CD4-positive, alpha-beta memory T cell (primary cell): Measurements from ENCODE around the gene PARP6. TPM values are rescaled to one million over a fixed set of nuclear protein-coding genes. Genes with fewer than 3 reads are reported as not detected.

Source experiments
- CTCF ChIA-PET: fragments of 350-600 bp; sonication (Branson Sonifier 250); formaldehyde crosslinking; loops from one replicate; lab custom pipeline; 2021; ENCODE audit warnings: inconsistent platforms; ENCODE audit not compliant: partially characterized antibody; lab: Charles Lee
- POLR2A ChIA-PET: fragments of 350-600 bp; sonication (Branson Sonifier 250); formaldehyde crosslinking; loops from one replicate; lab custom pipeline; 2021; ENCODE audit not compliant: partially characterized antibody; lab: Charles Lee
- DNase-seq, 5 donors: peaks; one replicate each; pipeline versions ENCODE4 v3.0.0 to v3.0.0-alpha.2; 2020 to 2022; ENCODE audit warnings: mixed read lengths in 1 of 5
- H3K27ac ChIP-seq: one replicate; pipeline ENCODE4 v1.7.0; 2013; ENCODE audit warnings: low read depth, low read length
- H3K27me3 ChIP-seq: 2 replicates; pipeline ENCODE4 v1.7.0; 2013; ENCODE audit warnings: mild to moderate bottlenecking, low read length, moderate library complexity; ENCODE audit not compliant: insufficient read depth
- H3K36me3 ChIP-seq: 2 replicates; pipeline ENCODE4 v1.7.0; 2013; ENCODE audit warnings: mild to moderate bottlenecking, low read length, moderate library complexity; ENCODE audit not compliant: insufficient read depth
- H3K4me1 ChIP-seq: 2 replicates; pipeline ENCODE4 v1.7.0; 2013; ENCODE audit warnings: mild to moderate bottlenecking, low read length, moderate library complexity; ENCODE audit not compliant: insufficient read depth
- H3K4me3 ChIP-seq, 2 donors: one replicate each; pipeline ENCODE4 v1.7.0; 2013; ENCODE audit warnings: low read length in 2 of 2, mild to moderate bottlenecking in 1 of 2
- H3K9me3 ChIP-seq, 2 donors: one replicate each; pipeline ENCODE4 v1.7.0; 2013; ENCODE audit warnings: low read length in 2 of 2, control low read depth in 1 of 2; ENCODE audit not compliant: control insufficient read depth in 1 of 2
- H3K27ac Mint-ChIP-seq, 7 donors: one replicate each; pipeline ENCODE4 v1.8.0; 2020 to 2021; ENCODE audit warnings: mixed read lengths in 7 of 7, mild to moderate bottlenecking in 6 of 7, inconsistent platforms in 3 of 7, moderate library complexity in 3 of 7
- H3K27me3 Mint-ChIP-seq, 2 donors: one replicate each; pipeline ENCODE4 v1.8.0; 2020 to 2021; ENCODE audit warnings: mixed read lengths in 2 of 2
- H3K36me3 Mint-ChIP-seq, 2 donors: one replicate each; pipeline ENCODE4 v1.8.0; 2020 to 2021; ENCODE audit warnings: mixed read lengths in 2 of 2, inconsistent platforms in 1 of 2, mild to moderate bottlenecking in 1 of 2
- H3K4me1 Mint-ChIP-seq, 4 donors: one replicate each; pipeline ENCODE4 v1.8.0; 2020 to 2021; ENCODE audit warnings: mixed read lengths in 4 of 4, mild to moderate bottlenecking in 1 of 4
- H3K4me3 Mint-ChIP-seq, 8 donors: one replicate each; pipeline ENCODE4 v1.8.0; 2020 to 2021; ENCODE audit warnings: mixed read lengths in 8 of 8, mild to moderate bottlenecking in 7 of 8, moderate library complexity in 6 of 8, inconsistent platforms in 3 of 8
- H3K9me3 Mint-ChIP-seq, 8 donors: one replicate each; pipeline ENCODE4 v1.8.0; 2020 to 2021; ENCODE audit warnings: mixed read lengths in 8 of 8, mild to moderate bottlenecking in 5 of 8, inconsistent platforms in 3 of 8, moderate library complexity in 1 of 8
- intact Hi-C: fragments of 100-400 bp; cut with micrococcal nuclease; formaldehyde crosslinking; loops from one replicate; pipeline ENCODE4 v1.15.1; 2023
- polyA plus RNA-seq, 2 donors: library from polyadenylated mRNA; unstranded; fragments of 300-500 nt; fragmentation: Illumina TruSeq; gene quantifications; one replicate each; pipeline ENCODE4 v1.2.3, GENCODE V29; 2021
- total RNA-seq, 2 experiments: library from RNA; stranded (reverse); gene quantifications; one replicate each; pipeline ENCODE4 v1.2.3, GENCODE V29; 2021

The PARP6 gene
- total and polyA plus RNA-seq, 4 experiments from 2014 or later: 7.5 to 111 (median 72.5) TPM

GRCh38 chr15:72302955-72303354 lies 30.6 kb upstream of the PARP6 start:
- no peaks in the 10 kb centered on the region for H3K9me3 ChIP-seq
- Mint-ChIP-seq H3K27ac (peak overlapping the region in 3 of 7 donors; percentile 33 to 80 (median 52)), H3K4me3 (no peak overlapping the region), H3K9me3 (no peaks in the 10 kb centered on the region), H3K27me3 (no peaks in the 10 kb centered on the region), H3K36me3 (peaks cover 0 to 6% of the 10 kb centered on the region in 2 donors), H3K4me1 (peaks cover 6 to 9% (median 7%) of the 10 kb centered on the region in 4 donors)
- H3K36me3 ChIP-seq: no peaks in the 10 kb centered on the region
- DNase-seq: no peak
- intact Hi-C loops: no loop called here
- no peak overlapping the region for H3K27ac ChIP-seq
- ChIA-PET POLR2A (no interaction called here), CTCF (interaction anchor here (1.5 kb wide), 1 partner anchor 10 kb away, joined by 4 read pairs; no protein-coding TSS in a partner anchor)
- H3K27me3 ChIP-seq: no peaks in the 10 kb centered on the region
- H3K4me1 ChIP-seq: peaks cover 5% of the 10 kb centered on the region
- H3K4me3 ChIP-seq: no peak overlapping the region

DNA sequence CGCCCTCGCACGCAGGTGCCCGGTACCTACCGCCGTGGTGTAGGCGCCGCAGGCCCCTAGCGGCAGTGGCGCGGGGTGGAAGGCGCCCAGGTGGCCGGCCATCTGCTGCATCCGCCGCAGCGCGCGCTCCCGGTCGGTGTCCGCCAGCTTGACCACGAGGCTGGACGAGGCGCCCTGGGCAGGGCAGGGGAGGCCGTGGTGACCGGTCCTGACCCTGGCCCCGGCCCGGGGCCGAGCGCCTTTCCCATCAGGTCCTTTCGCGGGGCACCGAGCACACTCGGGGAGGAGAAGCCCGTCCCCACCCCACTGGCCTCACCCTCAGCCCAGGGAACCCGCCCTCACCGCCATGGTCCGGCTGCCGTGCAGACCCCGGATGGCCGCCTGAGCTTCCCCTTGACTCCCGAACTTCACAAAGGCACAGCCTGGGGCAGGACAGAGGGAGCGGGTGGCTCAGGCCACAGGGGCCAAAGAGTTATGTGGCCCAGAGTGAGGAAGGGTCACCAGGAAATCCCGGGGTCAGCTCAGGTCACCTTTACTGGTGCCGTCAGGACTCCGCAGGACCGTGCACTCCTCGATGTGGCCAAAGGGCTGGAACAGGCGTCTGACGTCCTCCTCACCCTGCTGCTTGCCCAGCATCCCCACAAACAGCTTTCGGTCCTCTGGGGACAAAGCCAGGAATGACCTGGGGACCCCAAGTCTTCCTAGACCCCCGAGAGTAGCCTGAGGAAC lies 17.4 kb upstream of the PARP6 start:
- intact Hi-C loops: no loop called here
- H3K9me3 Mint-ChIP-seq: no peaks in the 10 kb centered on the region
- POLR2A ChIA-PET: no interaction called here
- peaks cover 0 to 5% of the 10 kb centered on the region in 2 donors for H3K36me3 Mint-ChIP-seq
- H3K4me1 ChIP-seq: no peaks in the 10 kb centered on the region
- no peaks in the 10 kb centered on the region for H3K36me3 ChIP-seq
- no peak overlapping the region for H3K4me3 ChIP-seq
- no peak for DNase-seq
- no peaks in the 10 kb centered on the region for H3K4me1 Mint-ChIP-seq
- H3K27ac ChIP-seq: no peak overlapping the region
- CTCF ChIA-PET: interaction anchor here (1.0 kb wide), 1 partner anchor 11 kb away, joined by 3 read pairs; no protein-coding TSS in a partner anchor
- H3K4me3 Mint-ChIP-seq: no peak overlapping the region
- H3K27ac Mint-ChIP-seq: no peak overlapping the region
- no peaks in the 10 kb centered on the region for H3K27me3 Mint-ChIP-seq
- no peaks in the 10 kb centered on the region for H3K9me3 ChIP-seq
- no peaks in the 10 kb centered on the region for H3K27me3 ChIP-seq

- Histone ChIP-seq H3K27me3 (no peaks in the 10 kb centered on the region), H3K9me3 (no peaks in the 10 kb centered on the region), H3K27ac (no peak overlapping the region), H3K36me3 (no peaks in the 10 kb centered on the region), H3K4me3 (no peak overlapping the region), H3K4me1 (no peaks in the 10 kb centered on the region)
- Mint-ChIP-seq H3K36me3 (peaks cover 0 to under 1% of the 10 kb centered on the region in 2 donors), H3K9me3 (no peaks in the 10 kb centered on the region), H3K27ac (no peak overlapping the region), H3K4me3 (no peak overlapping the region), H3K27me3 (no peaks in the 10 kb centered on the region), H3K4me1 (no peaks in the 10 kb centered on the region)
- ChIA-PET CTCF (interaction anchor here (1.6 to 7.3 kb wide), 2 partner anchors 10 to 89 kb away, joined by 6 to 82 read pairs; partner anchors contain the start of gene GRAMD2A), POLR2A (no interaction called here)
- intact Hi-C loops: no loop called here
- DNase-seq: no peak
These were observed 16.6 kb upstream of the PARP6 start for GRCh38 chr15:72288796-72289596.

- Histone ChIP-seq H3K27ac (no peak overlapping the region), H3K4me1 (no peaks in the 10 kb centered on the region), H3K27me3 (no peaks in the 10 kb centered on the region), H3K9me3 (no peaks in the 10 kb centered on the region), H3K4me3 (no peak overlapping the region), H3K36me3 (no peaks in the 10 kb centered on the region)
- no peaks in the 10 kb centered on the region for H3K9me3 Mint-ChIP-seq
- H3K4me3 Mint-ChIP-seq: no peak overlapping the region
- DNase-seq: peak in 4 of 5 donors; percentile 38 to 46 (median 42)
- H3K27me3 Mint-ChIP-seq: no peaks in the 10 kb centered on the region
- CTCF ChIA-PET: interaction anchor here (0.9 to 7.3 kb wide), 5 partner anchors 12 to 111 kb away, joined by 3 to 82 read pairs (median 4); partner anchors contain the start of gene GRAMD2A
- POLR2A ChIA-PET: interaction anchor here (1.3 kb wide), 1 partner anchor 58 kb away, joined by 3 read pairs; no protein-coding TSS in a partner anchor
- H3K36me3 Mint-ChIP-seq: no peaks in the 10 kb centered on the region
- intact Hi-C loops: loop anchor here (1.0 kb wide), 1 partner anchor 87 kb away; no protein-coding TSS in a partner anchor
- no peak overlapping the region for H3K27ac Mint-ChIP-seq
- no peaks in the 10 kb centered on the region for H3K4me1 Mint-ChIP-seq
These were observed 13.7 kb upstream of the PARP6 start for GRCh38 chr15:72285927-72286516.

DNA sequence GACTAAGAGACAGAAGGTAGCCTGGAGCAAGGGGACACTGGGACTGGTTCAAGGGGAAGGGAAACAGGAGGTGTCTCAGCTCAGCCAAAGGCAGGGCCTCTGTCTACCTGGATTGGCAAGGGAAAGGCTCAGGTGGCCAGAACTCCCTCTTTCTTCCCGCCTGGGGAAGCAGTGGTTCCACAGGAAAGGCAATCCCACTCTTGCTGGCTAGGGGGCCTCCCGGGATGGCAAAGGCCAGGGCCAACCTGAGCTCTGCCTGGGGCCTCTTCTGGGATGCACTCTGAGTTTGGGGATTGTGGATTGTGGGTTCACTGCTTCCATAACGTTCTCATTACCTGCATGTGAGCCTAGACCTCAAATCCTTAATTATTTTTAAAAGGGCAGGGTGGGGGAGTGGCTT lies 13.0 kb upstream of the PARP6 start:
- no peak overlapping the region for H3K27ac ChIP-seq
- no peak for DNase-seq
- Mint-ChIP-seq H3K27ac (peak overlapping the region in 2 of 7 donors; percentile 12 to 37), H3K36me3 (no peaks in the 10 kb centered on the region), H3K4me1 (no peaks in the 10 kb centered on the region), H3K4me3 (no peak overlapping the region), H3K27me3 (no peaks in the 10 kb centered on the region), H3K9me3 (no peaks in the 10 kb centered on the region)
- intact Hi-C loops: no loop called here
- no peaks in the 10 kb centered on the region for H3K9me3 ChIP-seq
- no peak overlapping the region for H3K4me3 ChIP-seq
- H3K4me1 ChIP-seq: no peaks in the 10 kb centered on the region
- H3K36me3 ChIP-seq: no peaks in the 10 kb centered on the region
- H3K27me3 ChIP-seq: no peaks in the 10 kb centered on the region
- ChIA-PET POLR2A (interaction anchor here (1.3 kb wide), 1 partner anchor 57 kb away, joined by 3 read pairs; no protein-coding TSS in a partner anchor), CTCF (interaction anchor here (0.7 to 7.3 kb wide), 6 partner anchors 12 to 111 kb away, joined by 3 to 82 read pairs (median 4); partner anchors contain the start of gene GRAMD2A)

GRCh38 chr15:72284781-72285180 lies 12.4 kb upstream of the PARP6 start:
- ChIA-PET CTCF (interaction anchor here (0.7 to 7.3 kb wide), 4 partner anchors 11 to 85 kb away, joined by 3 to 82 read pairs (median 15); partner anchors contain the start of gene GRAMD2A), POLR2A (no interaction called here)
- Histone ChIP-seq H3K9me3 (no peaks in the 10 kb centered on the region), H3K27ac (no peak overlapping the region), H3K4me3 (no peak overlapping the region), H3K27me3 (no peaks in the 10 kb centered on the region), H3K36me3 (no peaks in the 10 kb centered on the region), H3K4me1 (no peaks in the 10 kb centered on the region)
- H3K4me1 Mint-ChIP-seq: no peaks in the 10 kb centered on the region
- H3K27ac Mint-ChIP-seq: peak overlapping the region in 1 of 7 donors; percentile 12
- intact Hi-C loops: no loop called here
- no peaks in the 10 kb centered on the region for H3K9me3 Mint-ChIP-seq
- DNase-seq: no peak
- H3K36me3 Mint-ChIP-seq: no peaks in the 10 kb centered on the region
- no peaks in the 10 kb centered on the region for H3K27me3 Mint-ChIP-seq
- no peak overlapping the region for H3K4me3 Mint-ChIP-seq
